NCI-H510A (cell line): ENCODE data around the gene PTMA.
"Not testable (repeated sequence)": the region's sequence is repeated elsewhere in the genome, so short reads cannot be mapped to it uniquely, and the experiment has no call there.

ENCODE experiments used
- DNase-seq: peaks from one replicate; lab custom pipeline; 2025; lab: John Stamatoyannopoulos, UW

PTMA gene

GRCh38 chr2:231696004-231696367 lies 12.3 kb upstream of the PTMA start:
- DNase-seq: no peak

- DNase-seq: no peak
These were observed 9.3 kb upstream of the PTMA start for GRCh38 chr2:231699006-231699405.

DNA sequence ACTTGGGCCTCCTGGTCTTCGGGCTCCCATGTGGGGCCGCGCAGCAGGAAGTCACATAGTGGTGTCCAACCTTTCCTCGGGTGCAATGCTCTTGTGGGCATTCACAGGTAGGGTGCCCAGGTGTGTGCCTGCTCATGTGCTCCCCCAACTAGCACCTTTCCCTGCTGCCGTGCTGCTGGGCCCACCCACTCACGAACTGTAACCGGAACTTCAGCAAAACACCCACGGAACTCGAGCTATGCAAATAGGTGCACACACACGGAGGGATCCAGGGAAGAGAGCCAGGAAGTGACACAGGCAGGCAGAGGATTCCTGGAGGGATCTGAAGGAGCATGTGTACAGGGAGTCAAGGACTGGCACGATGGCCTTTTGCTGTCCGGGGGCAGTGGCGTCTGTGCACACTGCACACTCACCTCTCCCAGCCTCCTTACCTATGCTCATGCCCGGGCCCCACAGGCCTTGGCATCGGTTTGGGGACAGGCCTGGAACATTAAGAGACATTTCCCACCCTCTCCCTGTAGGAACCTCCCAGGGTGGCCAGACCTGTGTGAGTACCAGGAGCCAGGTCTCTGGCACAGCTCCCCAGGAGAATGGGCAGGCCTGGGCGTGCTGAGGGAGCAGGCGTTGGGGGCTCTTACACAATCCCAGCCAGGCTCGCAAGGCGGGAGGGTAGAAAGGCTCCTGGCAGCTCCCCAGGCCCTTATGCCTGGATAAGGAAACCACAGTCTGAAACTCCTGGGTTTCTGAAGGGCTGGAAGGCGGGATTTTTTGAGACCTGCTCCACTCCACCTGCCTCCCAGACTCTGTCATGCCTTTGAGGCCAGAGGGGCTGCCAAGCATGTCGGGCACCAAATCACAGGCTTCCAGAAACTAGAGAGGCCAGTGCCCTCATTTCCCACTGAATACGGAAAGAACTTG lies 6.6 kb upstream of the PTMA start:
- peak; percentile 84 for DNase-seq

DNA sequence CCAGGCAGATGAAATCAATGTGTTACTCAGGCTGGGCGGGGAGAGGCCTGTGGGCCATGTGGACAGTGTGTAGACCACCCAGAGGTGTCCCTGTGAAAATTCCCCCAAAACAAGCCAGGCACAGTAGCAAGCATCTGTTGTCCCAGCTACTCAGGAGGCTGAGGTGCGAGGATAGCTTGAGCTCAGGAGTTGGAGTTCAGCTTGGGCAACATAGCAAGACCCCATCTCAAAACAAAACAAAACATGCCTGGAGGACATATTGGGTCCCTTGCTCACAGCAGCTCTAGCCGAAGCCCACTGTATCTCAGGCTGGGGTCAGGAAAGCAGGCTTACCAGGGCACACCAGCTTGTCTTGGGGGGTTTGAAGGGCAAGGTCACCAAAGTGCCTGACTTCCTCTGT lies 4.3 kb upstream of the PTMA start:
- DNase-seq: no peak

DNA sequence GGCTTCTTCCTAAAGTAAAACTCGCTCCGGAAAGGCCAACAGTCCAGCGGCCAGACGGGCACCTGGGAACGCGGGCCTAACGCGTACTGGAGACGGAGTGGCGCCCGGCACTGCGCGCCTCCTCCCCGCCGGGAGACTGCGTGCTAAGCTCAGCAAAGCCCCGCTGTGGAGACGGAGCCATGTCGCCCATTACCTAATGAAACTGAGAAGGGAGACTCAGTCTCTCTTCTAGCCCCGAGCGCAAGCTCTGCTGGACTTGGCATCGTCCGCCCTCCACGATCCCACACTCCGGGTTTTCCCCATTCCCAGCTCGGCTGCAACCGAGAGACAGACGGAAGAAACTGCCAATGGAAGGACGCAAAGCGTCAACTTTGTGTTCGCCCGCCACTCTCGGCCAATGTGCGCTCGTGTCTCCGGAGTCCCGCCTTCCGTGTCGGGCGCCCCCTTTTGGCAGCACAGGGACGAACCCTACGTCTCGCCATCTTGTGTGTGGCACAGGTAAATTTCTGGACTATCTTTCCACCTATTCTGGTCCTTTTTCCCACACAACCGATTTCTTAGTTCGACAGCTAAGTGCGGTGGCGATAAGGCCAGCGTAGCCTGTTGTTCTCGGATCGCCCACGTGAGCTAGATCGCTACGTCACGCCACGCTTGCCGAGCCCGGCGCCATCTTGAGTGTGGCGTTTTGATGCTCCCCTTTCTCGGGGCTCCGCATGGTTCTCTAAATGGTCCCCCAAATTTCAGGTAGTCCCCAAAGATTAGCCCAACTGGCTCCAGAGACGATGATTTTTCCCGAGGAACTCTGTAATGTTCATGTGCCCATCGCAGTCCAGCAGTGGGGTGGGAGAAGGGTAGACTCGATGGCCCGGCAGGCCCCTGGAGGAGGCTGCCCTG lies 1.3 kb upstream of the PTMA start:
- DNase-seq: peak; percentile 98

DNA sequence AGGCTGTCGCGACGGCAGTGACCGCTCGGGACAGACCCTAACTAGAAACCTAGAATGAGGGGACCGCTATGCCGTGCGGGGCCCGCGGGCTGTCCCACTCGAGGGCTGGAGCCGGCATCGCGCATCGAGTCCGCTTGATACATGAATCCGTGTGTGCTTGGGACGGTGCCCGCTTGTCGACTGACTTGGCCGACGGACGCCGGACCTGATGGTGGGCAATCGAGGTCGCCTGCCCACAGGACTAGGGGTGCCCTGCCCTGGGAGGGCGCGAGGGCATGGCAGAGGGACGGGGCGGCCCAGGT lies 749 bp upstream of the PTMA start:
- no peak for DNase-seq

- DNase-seq: no peak
These were observed 679 bp downstream of the PTMA start for GRCh38 chr2:231708773-231709635.

DNA sequence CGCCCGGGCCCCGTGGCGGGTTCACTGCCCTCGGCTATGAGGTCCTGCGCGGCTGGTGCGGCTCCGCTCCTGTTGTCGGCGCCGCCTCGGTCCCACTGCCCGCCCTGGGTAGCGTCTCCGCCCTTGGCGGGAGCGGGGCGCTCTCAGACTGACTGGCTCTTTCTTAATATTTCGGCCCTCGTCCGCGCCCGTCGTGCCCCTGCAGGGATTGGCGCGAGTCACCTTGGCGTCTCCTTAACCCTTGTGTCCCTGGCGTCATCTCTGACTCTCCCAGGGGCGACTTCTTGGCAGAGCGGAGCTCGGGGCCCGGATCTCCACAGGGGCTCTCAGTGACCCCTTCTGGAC lies 1.3 kb downstream of the PTMA start:
- no peak for DNase-seq

GRCh38 chr2:231709981-231710798 lies 1.9 kb downstream of the PTMA start:
- DNase-seq: peak; percentile 81

DNA sequence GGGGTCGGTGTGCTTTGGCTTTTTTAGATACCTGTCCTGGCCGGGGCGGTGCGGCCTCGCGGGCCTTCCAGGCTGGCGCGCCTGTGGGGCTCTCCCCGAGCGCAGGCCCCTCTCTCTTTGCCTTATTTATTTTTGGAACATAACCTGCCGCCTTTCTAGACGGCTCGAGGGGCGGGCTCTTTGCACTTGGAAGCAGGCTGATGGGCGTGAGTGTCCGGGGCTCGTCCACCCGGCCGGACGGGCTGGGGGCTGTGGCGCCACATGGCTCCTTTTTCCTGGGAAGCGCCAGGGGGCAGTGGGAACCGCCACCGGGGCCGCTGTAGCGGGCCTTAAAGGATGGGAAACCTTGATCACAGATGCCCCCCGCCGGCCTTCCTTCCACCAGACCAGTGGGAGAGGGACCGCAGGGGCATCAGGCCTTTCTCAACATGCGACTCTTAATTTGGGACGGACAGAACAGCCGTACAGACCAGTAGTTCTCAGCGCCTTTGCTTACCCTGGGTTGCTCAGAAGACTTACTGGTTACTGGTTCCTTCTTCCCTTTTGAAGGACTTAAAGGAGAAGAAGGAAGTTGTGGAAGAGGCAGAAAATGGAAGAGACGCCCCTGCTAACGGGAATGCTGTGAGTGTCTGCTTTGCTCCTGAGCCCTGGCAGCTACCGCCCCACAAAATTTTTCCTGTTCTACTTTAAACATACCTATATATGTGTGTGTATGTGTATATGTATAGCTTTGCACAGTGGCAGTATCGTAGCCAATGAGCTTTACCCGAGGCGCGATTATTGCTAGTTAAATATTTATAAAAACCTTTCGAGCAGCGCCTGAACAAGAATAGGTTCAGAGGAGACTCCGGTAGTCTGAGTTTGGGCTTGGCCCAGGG lies 2.7 kb downstream of the PTMA start:
- no peak for DNase-seq

DNA sequence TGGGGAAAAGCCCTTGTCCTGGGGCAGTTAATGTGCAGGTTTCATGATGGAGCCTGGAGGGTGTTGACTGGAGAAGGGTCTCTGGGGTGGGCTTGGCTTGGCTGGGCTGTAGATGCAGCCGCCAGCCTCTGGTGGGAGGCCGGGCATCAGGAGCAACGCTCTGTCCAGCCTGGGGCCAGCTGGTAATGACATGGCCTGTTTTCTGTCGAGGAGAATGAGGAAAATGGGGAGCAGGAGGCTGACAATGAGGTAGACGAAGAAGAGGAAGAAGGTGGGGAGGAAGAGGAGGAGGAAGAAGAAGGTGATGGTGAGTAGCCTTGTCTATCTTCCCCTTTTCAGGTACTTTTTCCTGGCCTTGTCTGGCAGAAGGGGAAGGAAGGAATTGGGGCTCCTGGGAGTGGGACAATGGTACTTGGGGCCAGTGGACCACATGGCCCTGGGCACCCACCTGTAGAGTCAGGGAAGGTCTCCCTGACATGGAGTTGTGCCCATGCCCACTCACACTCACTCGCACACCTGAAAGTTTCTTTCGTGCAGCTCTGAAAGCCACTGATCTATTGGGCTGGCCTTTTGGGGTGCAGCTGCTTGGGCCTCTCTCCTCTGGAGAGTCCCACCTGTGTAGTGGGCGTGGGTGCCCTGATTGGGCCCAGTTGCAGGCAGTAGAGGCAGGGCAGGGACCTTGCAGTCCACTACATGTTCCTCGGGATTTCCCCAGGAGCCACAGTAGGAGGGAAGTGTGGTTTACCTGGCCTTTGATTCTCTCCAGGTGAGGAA lies 3.5 kb downstream of the PTMA start:
- DNase-seq: no peak

DNA sequence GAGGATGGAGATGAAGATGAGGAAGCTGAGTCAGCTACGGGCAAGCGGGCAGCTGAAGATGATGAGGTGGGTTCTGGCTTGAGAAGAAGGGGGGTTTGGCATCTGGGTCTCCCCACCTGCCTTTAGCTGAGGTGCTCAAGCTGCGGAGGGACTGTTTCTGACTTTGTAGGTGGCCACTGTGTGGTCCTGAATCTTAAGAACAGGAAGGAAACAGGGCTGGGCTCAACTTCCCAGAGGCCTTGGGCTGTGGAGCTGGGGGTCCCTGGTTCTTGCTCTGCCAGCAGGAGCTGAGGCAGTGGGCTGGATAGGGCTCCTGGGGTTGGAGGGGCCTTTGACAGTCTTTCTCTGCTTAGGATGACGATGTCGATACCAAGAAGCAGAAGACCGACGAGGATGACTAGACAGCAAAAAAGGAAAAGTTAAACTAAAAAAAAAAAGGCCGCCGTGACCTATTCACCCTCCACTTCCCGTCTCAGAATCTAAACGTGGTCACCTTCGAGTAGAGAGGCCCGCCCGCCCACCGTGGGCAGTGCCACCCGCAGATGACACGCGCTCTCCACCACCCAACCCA lies 4.2 kb downstream of the PTMA start:
- DNase-seq: not testable (repeated sequence)

- DNase-seq: not testable (repeated sequence)
These were observed 5.0 kb downstream of the PTMA start for GRCh38 chr2:231713406-231713729.

GRCh38 chr2:231713730-231714638 lies 5.7 kb downstream of the PTMA start:
- DNase-seq: peak; percentile 95

- peak; percentile 86 for DNase-seq
These were observed 6.5 kb downstream of the PTMA start for GRCh38 chr2:231714639-231715498.

DNA sequence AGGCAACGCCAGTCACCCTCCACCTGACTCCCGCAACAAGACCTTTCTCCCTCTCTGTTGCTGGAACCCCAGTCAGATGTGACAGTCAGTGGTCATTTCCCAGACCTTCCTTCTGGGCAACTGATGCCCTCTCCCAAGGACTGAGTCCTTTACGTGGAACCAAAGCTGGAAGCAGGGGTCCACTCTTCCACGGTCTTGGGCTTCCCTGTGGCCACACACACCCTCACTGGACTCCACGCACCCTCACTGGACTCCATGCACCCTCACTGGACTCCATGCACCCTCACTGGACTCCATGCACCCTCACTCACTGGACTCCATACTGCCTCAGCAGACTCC lies 7.1 kb downstream of the PTMA start:
- no peak for DNase-seq

DNA sequence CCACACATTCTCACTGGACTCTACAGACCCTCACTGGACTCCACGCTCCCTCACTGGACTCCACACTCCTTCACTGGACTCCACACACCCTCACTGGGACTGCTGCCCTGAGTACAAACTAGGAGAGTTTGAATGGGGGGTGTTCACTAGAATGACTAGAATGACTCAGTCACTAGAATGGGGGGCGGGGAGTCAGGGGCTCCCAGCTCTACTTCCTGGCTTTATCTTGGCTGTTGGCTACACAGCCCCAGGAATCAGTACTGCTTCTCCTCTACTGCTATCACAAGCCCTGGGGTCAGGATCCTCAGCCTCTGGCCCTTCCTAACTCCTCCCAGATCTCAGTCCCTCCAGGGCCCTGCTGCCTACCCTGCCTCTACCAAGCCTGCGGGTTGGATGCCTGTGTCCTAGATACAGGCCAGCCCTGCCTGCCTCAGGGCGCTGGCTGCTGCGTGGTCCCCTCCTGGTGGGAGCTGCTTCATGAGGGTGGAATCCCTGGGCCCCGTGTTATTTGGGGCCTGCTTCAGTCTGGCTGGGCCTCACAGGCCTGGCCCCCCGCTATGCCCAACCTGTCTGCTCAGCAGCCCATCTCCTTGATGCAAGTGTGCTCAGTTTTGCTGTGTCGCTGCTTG lies 7.8 kb downstream of the PTMA start:
- DNase-seq: no peak
